Vagina (tissue), 2 donors: ENCODE measurements around the gene SCN8A. TPM values are rescaled to one million over a fixed set of nuclear protein-coding genes. Genes with fewer than 3 reads are reported as not detected.

ENCODE experiments used
- DNase-seq, 2 donors: peaks; one replicate each; pipeline ENCODE4 v3.0.0-alpha.2; 2017; ENCODE audit errors: extremely low spot score in 2 of 2
- H3K27ac ChIP-seq: fragments of 200-600 bp; sonication (generic); one replicate; pipeline ENCODE4 v1.5.1; 2019
- H3K27me3 ChIP-seq: fragments of 200-600 bp; sonication (generic); one replicate; pipeline ENCODE4 v1.5.1; 2019
- H3K36me3 ChIP-seq, 2 donors: fragments of 200-600 bp; sonication (generic); one replicate each; pipeline ENCODE4 v1.5.1; 2017 to 2019
- H3K4me1 ChIP-seq: fragments of 200-600 bp; sonication (generic); one replicate; pipeline ENCODE4 v1.5.1; 2019
- H3K4me3 ChIP-seq, 2 donors: fragments of 200-600 bp; sonication (generic); 1 replicate in 1 of 2; 2 replicates in 1 of 2; pipeline ENCODE4 v1.5.1; 2016 to 2019
- H3K9me3 ChIP-seq: fragments of 200-600 bp; sonication (generic); one replicate; pipeline ENCODE4 v1.5.1; 2019
- POLR2A ChIP-seq, 2 donors: fragments of 450-650 bp; IDR thresholded peaks; one replicate each; pipeline ENCODE4 v1.6.1; 2017; ENCODE audit warnings: antibody characterized with exemption in 2 of 2, mild to moderate bottlenecking in 2 of 2, moderate library complexity in 2 of 2
- POLR2AphosphoS5 ChIP-seq, 2 donors: sonication (generic); formaldehyde crosslinking; IDR thresholded peaks; one replicate each; pipeline ENCODE4 v1.9.0; 2017; ENCODE audit warnings: antibody characterized with exemption in 2 of 2, mild to moderate bottlenecking in 2 of 2, low read depth in 1 of 2; ENCODE audit not compliant: insufficient read depth in 1 of 2
- intact Hi-C: fragments of 100-400 bp; cut with DNase I; formaldehyde crosslinking; loops from one replicate; pipeline ENCODE4 v1.15.1; 2023
- total RNA-seq: library from RNA; depleted of rRNA; stranded (reverse); fragments of >200 nt; gene quantifications from one replicate; pipeline ENCODE4 v1.2.3, GENCODE V29; 2016
- TF ChIP-seq, protein P1 (sequence below), 3 experiments: fragments of 450-650 bp in 2 of 3; fragments of 200-600 bp in 1 of 3; sonication (generic) in 1 of 3; IDR thresholded peaks; one replicate each; pipeline ENCODE4 v1.5.1; 2017 to 2019; ENCODE audit warnings: antibody characterized with exemption in 3 of 3, mild to moderate bottlenecking in 2 of 3, moderate library complexity in 2 of 3

Gene SCN8A
- total RNA-seq, 1 donor from 2014 or later, result 3.7 TPM

DNA sequence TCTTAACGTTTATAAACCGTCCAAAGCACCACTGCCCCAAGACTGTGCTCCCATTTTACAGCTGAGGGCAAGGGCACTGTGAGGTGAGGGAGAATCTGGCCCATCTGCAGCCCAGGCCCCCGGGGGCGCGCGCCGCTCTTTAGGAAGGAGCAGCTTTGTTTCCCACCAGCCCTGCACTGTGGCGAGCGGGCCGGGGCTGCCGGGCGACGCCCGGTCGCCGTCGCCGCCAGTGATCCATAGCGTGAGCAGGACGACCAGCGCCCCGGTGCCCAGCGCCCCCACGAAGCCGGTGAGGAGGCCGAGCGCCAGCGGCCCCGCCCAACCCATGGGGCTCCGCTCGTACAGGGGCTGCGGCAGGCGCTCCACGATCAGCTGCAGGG, 222.9 kb downstream of the SCN8A start:
- peak overlapping the region; percentile 42 for H3K27ac ChIP-seq
- peaks cover 7% of the 10 kb centered on the region for H3K4me1 ChIP-seq
- H3K4me3 ChIP-seq, result peak overlapping the region; percentile 51 to 52
- DNase-seq, result no peak
- no peaks in the 10 kb centered on the region for H3K36me3 ChIP-seq
- TF ChIP-seq, protein P1, sequence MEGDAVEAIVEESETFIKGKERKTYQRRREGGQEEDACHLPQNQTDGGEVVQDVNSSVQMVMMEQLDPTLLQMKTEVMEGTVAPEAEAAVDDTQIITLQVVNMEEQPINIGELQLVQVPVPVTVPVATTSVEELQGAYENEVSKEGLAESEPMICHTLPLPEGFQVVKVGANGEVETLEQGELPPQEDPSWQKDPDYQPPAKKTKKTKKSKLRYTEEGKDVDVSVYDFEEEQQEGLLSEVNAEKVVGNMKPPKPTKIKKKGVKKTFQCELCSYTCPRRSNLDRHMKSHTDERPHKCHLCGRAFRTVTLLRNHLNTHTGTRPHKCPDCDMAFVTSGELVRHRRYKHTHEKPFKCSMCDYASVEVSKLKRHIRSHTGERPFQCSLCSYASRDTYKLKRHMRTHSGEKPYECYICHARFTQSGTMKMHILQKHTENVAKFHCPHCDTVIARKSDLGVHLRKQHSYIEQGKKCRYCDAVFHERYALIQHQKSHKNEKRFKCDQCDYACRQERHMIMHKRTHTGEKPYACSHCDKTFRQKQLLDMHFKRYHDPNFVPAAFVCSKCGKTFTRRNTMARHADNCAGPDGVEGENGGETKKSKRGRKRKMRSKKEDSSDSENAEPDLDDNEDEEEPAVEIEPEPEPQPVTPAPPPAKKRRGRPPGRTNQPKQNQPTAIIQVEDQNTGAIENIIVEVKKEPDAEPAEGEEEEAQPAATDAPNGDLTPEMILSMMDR (IDR thresholded peaks at IDR 0.05), result no peak
- TF ChIP-seq POLR2A (IDR thresholded peaks at IDR 0.05) (no peak), POLR2AphosphoS5 (IDR thresholded peaks at IDR 0.05; ENCODE audit: insufficient read depth in 1 of 2, low read depth in 1 of 2) (no peak)
- H3K9me3 ChIP-seq, result no peaks in the 10 kb centered on the region
- H3K27me3 ChIP-seq, result no peaks in the 10 kb centered on the region
- intact Hi-C loops, result no loop called here

DNA sequence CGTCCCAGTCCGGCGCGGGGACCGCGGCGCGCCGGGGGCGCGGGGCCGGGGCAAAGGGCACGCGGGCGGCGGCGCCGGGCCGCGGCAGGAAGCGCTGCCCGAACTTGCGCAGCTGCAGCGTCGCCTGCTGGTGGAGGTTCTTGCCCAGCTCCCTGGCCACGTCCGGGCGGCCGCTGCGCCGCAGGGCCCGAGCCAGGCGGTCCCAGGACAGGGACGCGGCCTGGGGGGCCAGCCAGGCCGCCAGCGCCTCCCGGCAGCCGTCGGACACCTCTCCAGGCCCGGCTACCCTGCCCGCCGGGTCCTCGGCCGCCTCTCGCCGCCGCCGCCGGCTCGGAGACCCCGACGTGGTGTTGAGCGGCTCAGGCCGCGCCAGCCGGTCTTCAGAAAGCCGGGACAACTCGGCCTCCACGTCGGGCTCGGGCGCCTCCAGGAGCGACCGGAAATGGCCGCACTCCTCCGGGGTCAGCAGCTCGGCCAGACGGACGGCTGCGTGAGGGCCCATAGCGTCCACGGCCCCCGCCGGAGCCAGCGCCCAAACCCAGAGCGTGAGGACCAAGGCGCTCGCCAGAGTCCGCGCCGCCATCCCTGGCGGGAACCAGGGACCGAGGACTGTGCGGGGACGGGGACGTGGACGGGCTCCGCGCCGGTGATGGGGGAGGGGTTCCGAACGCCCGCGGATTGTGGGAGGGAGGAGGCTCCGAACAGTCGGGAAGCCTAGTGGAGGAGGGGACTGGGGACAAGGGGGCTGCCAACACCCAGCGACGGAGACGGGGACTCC, 223.5 kb downstream of the SCN8A start:
- intact Hi-C loops, result no loop called here
- TF ChIP-seq, protein P1 (IDR thresholded peaks at IDR 0.05), result peak in 1 of 3 experiments; percentile 6
- peak in 1 of 2 donors; percentile 32 for TF ChIP-seq POLR2AphosphoS5 (IDR thresholded peaks at IDR 0.05; ENCODE audit: insufficient read depth in 1 of 2, low read depth in 1 of 2)
- no peak for TF ChIP-seq POLR2A (IDR thresholded peaks at IDR 0.05)
- H3K36me3 ChIP-seq, result no peaks in the 10 kb centered on the region
- H3K27ac ChIP-seq, result peak overlapping the region; percentile 75
- H3K27me3 ChIP-seq, result no peaks in the 10 kb centered on the region
- no peak for DNase-seq
- H3K9me3 ChIP-seq, result no peaks in the 10 kb centered on the region
- H3K4me1 ChIP-seq, result peaks cover 12% of the 10 kb centered on the region
- peak overlapping the region; percentile 51 to 52 for H3K4me3 ChIP-seq

DNA sequence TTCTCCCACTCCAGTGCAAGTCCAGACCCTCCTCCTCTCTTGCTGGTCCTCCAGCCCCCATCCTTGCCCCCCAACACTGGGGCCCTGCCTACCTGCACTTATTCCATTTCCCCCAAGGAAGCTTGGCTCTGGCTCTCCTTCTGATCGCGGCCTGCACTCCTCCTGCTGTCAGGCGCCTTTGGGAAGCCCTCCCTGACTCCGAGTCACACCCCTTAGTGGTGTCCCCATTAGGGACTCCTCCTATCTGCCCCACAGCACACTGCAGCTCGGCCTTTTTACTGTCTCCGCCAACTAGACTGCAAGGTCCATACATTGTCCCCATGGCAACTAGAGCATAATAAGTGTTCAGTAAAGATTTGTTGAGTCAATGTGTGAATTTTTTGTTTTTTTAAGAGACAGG, 224.5 kb downstream of the SCN8A start:
- no peaks in the 10 kb centered on the region for H3K36me3 ChIP-seq
- intact Hi-C loops, result no loop called here
- H3K27me3 ChIP-seq, result no peaks in the 10 kb centered on the region
- peaks cover 22% of the 10 kb centered on the region for H3K4me1 ChIP-seq
- no peak overlapping the region for H3K4me3 ChIP-seq
- no peaks in the 10 kb centered on the region for H3K9me3 ChIP-seq
- no peak for DNase-seq
- no peak overlapping the region for H3K27ac ChIP-seq
- TF ChIP-seq POLR2AphosphoS5 (IDR thresholded peaks at IDR 0.05; ENCODE audit: insufficient read depth in 1 of 2, low read depth in 1 of 2), result no peak
- no peak for TF ChIP-seq POLR2A (IDR thresholded peaks at IDR 0.05)
- TF ChIP-seq, protein P1 (IDR thresholded peaks at IDR 0.05), result no peak

DNA sequence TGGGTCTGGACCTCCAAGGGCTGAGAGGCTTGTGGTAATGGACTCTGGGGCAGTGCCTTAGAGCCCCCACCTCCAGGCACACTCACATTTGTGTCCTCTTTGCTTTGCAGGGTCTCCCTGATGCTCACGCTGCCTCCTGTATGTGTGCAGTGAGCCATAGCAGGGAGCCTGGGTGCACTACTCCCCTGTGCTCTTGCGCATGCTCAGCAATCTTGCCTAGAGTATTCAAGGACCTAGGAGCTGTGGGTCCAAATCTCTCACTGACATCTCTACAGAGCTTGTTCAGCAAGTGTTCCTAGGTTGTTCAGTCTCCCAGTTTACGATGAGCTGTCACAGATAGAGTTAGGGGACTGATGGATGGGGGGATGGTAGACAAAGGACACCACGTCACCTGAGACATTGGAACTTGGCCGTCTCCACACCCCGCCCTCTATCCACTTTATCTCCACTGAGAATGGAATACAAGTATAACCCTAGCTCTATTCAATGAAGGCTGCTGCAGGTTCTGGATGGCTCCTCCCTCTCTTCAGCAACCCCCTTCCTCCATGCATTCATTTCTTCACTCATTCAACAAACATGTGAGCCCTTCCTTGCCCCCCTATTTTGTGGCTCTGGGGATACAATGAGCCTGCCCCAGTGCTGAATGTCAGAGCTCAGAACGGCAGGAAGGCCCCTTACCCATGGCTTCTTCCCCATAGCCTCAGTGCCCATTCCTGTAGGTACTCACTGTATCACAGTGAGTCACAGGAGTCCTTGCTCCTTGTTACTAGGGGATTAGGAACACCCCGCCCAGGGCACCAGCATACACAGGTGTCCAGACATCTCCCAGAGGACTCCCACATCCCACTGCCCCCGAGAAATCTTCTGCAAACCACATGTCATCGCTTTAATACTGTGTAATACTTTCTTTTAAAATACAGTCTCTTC, 226.3 kb downstream of the SCN8A start:
- Histone ChIP-seq H3K27ac (no peak overlapping the region), H3K27me3 (no peaks in the 10 kb centered on the region), H3K4me1 (peaks cover 22% of the 10 kb centered on the region), H3K9me3 (no peaks in the 10 kb centered on the region), H3K36me3 (no peaks in the 10 kb centered on the region), H3K4me3 (no peak overlapping the region)
- DNase-seq, result no peak
- intact Hi-C loops, result no loop called here
- TF ChIP-seq POLR2A (IDR thresholded peaks at IDR 0.05) (no peak), POLR2AphosphoS5 (IDR thresholded peaks at IDR 0.05; ENCODE audit: insufficient read depth in 1 of 2, low read depth in 1 of 2) (no peak)
- TF ChIP-seq, protein P1 (IDR thresholded peaks at IDR 0.05), result no peak
